ENCODE results near the gene TIMM44. TPM values are rescaled to one million over a fixed set of nuclear protein-coding genes. Genes with fewer than 3 reads are reported as not detected.
"Not testable (repeated sequence)": the region's sequence is repeated elsewhere in the genome, so short reads cannot be mapped to it uniquely, and the experiment has no call there.

Gene TIMM44
- total and polyA plus RNA-seq, 8 donors: 19.8 to 83.1 (median 27.0) TPM

- Histone ChIP-seq H3K4me3 (no peak overlapping the region), H3K9me3 (no peaks in the 10 kb centered on the region), H3K36me3 (no peaks in the 10 kb centered on the region), H3K27ac (no peak overlapping the region), H3K27me3 (no peaks in the 10 kb centered on the region), H3K4me1 (no peaks in the 10 kb centered on the region)
- DNase-seq: peak in 1 of 6 donors; percentile 17
- intact Hi-C loops (cut with DNase I): no loop called here
- no peak for FAIRE-seq
- no peak for TF ChIP-seq CTCF (IDR thresholded peaks at IDR 0.05)
- 88 to 92% methylated on average over 13 of the region's 13 CpGs for WGBS, 2 donors
- ATAC-seq: no peak
These were observed 47.9 kb downstream of the TIMM44 start for GRCh38 chr19:7895565-7895964.

GRCh38 chr19:7894612-7895309, 48.7 kb downstream of the TIMM44 start:
- no peak for FAIRE-seq
- DNase-seq: peak in 5 of 6 donors; percentile 49 to 80 (median 58)
- intact Hi-C loops (cut with DNase I): no loop called here
- TF ChIP-seq CTCF (IDR thresholded peaks at IDR 0.05): no peak
- Histone ChIP-seq H3K36me3 (no peaks in the 10 kb centered on the region), H3K27ac (peak overlapping the region in 3 of 4 donors; percentile 20 to 57 (median 39)), H3K9me3 (no peaks in the 10 kb centered on the region), H3K4me1 (no peaks in the 10 kb centered on the region), H3K27me3 (no peaks in the 10 kb centered on the region), H3K4me3 (no peak overlapping the region)
- WGBS, 2 donors: 29 to 42% methylated on average over 18 of the region's 18 CpGs
- peak; percentile 55 to 88 (median 77) for ATAC-seq

GRCh38 chr19:7893362-7894101, 49.9 kb downstream of the TIMM44 start:
- ATAC-seq, H3K27me3 ChIP-seq: not testable (repeated sequence)

GRCh38 chr19:7888826-7889217, 54.6 kb downstream of the TIMM44 start:
- intact Hi-C loops (cut with DNase I): no loop called here
- H3K4me1 ChIP-seq: no peaks in the 10 kb centered on the region
- FAIRE-seq (no peak), DNase-seq (peak in 1 of 6 donors; percentile 25), ATAC-seq (peak in 3 of 4 donors; percentile 9 to 20 (median 12))
- WGBS, 2 donors: 48 to 50% methylated on average over 8 of the region's 8 CpGs
- H3K27me3 ChIP-seq: no peaks in the 10 kb centered on the region
- H3K36me3 ChIP-seq: no peaks in the 10 kb centered on the region
- H3K9me3 ChIP-seq: no peaks in the 10 kb centered on the region
- H3K27ac ChIP-seq: peak overlapping the region; percentile 57 to 80 (median 68)
- no peak for TF ChIP-seq CTCF (IDR thresholded peaks at IDR 0.05)
- peak overlapping the region; percentile 18 to 75 (median 57) for H3K4me3 ChIP-seq

More at GRCh38 chr19:7893362-7894101, 49.9 kb downstream of the TIMM44 start:
- H3K4me3 ChIP-seq; H3K27ac ChIP-seq; FAIRE-seq; H3K9me3 ChIP-seq; intact Hi-C loops (cut with DNase I); H3K4me1 ChIP-seq; H3K36me3 ChIP-seq: not testable (repeated sequence)
- DNase-seq: peak in 1 of 6 donors; percentile 7
- 90 to 92% methylated on average over 18 of the region's 18 CpGs for WGBS, 2 donors

- H3K27me3 ChIP-seq: no peaks in the 10 kb centered on the region
- intact Hi-C loops (cut with DNase I): no loop called here
- no peaks in the 10 kb centered on the region for H3K36me3 ChIP-seq
- DNase-seq (peak; percentile 64 to 91 (median 82)), FAIRE-seq (no peak), ATAC-seq (peak; percentile 97 to 99 (median 98))
- 5 to 7% methylated on average over 37 to 53 of the region's 53 CpGs for WGBS, 2 donors
- H3K9me3 ChIP-seq: no peaks in the 10 kb centered on the region
- H3K4me3 ChIP-seq: peak within 1 kb of the TSS; percentile 18 to 75 (median 57)
- H3K27ac ChIP-seq: peak within 1 kb of the TSS; percentile 57 to 80 (median 68)
- TF ChIP-seq CTCF (IDR thresholded peaks at IDR 0.05): no peak
- H3K4me1 ChIP-seq: no peaks in the 10 kb centered on the region
These were observed 55.2 kb downstream of the TIMM44 start, which contains the start of gene LRRC8E for GRCh38 chr19:7888145-7888825. LRRC8E (plus strand) TSS chr19:7888510; CDS start chr19:7895604, 7,094 bp downstream.

Measured in pancreas (tissue), 10 donors.